Activated T-cell treated with anti-CD3 and anti-CD28 coated beads for 1 hour (primary cell): ENCODE results near the gene SMAD3.

Experiments
- DNase-seq: peaks from one replicate; pipeline ENCODE4 v3.0.0-alpha.2; 2020; ENCODE audit warnings: low read depth

SMAD3 gene

DNA sequence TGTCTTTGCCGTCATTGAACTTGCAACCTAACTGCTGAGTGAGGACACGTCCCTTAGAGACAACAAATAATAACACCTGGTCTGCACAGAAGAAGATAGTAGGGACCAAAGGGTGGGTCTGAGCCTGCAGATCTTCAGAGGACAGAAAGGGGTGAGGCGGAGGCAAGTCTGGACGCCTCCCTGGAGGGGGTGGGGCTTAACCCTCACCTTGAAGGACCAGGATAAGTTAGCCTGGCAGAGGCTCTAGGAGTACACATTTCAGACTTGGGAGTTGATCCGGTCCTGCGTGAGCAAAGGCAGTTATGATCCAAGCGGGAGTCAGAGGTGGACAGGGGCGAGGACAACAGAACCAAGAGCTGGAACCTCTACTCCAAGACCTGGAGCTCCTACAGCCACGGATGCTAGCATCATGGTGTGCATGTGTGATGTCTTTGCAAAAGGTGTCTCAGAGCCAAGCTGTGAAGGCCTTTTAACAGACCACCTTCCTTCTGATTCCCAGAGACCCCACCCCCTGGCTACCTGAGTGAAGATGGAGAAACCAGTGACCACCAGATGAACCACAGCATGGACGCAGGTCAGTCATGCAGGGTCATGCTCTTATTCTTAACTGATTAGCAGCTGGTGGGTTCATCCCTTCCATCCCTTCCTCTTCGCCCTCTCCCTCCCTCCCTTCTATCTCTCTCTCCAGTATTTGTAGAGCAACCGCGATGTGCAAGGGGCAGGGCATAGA, 101.0 kb downstream of the SMAD3 start:
- no peak for DNase-seq

DNA sequence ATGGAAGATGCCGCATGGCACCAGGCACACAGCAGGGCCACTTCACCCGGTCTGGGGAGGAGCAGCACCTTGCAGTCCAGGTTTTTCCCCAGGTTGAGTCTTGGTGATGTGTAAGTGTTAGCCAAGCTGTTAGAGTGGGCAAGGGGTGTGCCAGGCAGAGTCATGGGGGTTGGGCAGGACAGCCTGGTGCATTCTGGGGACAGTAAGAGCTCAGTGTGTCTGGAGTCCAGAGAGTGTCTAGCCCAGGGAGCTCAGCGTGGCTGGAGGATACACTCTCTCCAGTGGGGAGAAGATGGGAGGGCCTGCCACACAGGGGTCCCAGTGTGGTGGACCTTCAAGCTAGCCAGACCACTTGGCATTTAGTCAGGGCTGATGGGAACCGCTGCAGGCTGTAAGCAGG, 101.7 kb downstream of the SMAD3 start:
- no peak for DNase-seq

DNA sequence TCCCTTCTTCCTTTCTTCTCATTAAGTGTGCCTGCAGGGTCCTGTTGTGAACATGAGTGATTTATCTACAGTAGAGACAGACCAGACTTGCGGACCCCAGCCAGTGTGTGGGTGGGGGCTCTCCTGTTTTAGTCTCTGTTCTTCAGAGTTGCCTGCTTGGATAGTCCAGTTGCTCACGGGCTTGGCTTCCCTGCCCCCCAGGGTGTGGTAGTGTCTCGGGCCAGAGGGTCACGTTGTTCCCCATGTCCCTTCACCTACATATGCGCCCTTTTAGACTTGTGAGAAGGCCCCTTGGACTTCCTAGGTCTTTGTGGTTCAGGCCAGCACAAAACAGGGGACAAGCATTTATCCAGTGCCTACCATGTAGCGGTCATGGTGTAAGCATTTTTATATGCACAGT, 103.3 kb downstream of the SMAD3 start:
- no peak for DNase-seq

DNA sequence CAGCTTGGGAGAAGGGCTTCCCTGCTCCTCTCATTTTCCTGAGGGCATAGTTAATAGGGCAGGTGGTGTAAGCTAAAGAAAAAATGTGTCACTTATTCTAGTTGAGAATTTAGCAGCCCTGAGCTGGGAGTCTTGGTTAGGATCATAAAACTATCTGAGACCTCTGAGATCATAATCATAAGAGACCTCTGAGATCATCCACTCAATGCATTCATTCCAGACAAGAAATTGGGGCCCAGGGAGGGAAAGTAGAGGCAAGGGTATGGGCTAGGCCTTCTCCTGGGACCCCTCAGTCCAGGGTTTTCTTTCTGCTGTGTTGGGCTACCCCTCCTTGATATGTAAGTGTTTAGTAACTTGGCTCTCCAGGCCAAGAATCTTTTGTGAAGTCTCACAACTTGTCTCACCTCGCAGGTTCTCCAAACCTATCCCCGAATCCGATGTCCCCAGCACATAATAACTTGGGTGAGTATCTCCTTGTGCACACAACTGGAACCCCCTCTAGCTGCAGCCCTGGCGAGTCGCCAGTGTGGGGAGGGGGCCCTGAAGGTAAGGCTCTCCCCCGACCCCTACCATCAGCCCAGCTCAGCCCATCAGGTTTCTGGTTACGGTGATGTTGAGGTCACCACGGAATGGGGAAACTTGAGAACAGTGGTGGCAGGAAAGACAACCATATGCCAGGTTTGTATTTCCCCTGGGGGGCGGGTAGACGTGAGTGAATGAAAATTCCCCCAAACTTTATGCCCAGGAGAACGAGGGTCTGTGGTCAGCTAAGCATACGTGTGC, 104.9 kb downstream of the SMAD3 start:
- DNase-seq: no peak

- DNase-seq: no peak
These were observed 106.1 kb downstream of the SMAD3 start for GRCh38 chr15:67171471-67171870.

DNA sequence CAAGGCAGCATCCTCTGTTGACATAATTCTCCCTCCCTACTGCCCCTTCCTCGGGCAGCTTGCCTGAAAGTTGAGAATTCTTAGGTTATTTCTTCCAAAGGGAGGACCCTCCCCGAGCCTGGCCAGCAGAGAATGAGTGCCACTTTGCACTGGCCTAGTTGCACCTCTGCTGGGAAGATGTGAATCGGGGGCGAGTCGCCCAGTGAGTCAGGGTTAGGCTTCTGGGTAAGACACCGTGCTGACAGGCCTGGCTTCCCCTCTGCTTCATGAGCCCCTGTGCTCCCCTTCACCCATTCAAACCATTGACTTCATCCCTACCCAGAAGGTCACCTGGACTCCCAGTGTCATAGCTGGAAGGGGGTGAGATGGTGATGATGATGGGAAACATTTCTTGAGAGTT, 106.8 kb downstream of the SMAD3 start:
- no peak for DNase-seq

GRCh38 chr15:67173005-67173404, 107.6 kb downstream of the SMAD3 start:
- no peak for DNase-seq

- no peak for DNase-seq
These were observed 108.4 kb downstream of the SMAD3 start for GRCh38 chr15:67173786-67174185.

DNA sequence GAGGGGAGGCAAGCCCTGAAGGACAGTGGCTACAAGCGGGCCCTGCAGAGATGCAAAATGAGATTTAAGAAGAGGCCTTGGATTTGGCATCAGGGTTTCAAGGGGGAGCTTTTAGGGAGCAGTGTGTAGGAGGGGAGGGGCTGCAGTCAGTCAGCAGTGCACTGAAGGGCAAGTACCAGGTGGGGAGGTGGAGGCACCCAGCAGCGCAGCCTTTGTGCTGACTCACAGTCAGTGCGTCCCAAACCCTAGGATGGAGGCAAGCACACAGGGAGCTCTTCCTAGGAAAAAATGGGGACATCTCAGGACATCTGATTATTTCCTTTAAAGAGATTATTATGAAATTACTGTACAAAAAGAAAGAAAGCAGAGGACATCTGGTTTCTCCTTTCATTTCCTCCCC, 109.0 kb downstream of the SMAD3 start:
- no peak for DNase-seq

DNA sequence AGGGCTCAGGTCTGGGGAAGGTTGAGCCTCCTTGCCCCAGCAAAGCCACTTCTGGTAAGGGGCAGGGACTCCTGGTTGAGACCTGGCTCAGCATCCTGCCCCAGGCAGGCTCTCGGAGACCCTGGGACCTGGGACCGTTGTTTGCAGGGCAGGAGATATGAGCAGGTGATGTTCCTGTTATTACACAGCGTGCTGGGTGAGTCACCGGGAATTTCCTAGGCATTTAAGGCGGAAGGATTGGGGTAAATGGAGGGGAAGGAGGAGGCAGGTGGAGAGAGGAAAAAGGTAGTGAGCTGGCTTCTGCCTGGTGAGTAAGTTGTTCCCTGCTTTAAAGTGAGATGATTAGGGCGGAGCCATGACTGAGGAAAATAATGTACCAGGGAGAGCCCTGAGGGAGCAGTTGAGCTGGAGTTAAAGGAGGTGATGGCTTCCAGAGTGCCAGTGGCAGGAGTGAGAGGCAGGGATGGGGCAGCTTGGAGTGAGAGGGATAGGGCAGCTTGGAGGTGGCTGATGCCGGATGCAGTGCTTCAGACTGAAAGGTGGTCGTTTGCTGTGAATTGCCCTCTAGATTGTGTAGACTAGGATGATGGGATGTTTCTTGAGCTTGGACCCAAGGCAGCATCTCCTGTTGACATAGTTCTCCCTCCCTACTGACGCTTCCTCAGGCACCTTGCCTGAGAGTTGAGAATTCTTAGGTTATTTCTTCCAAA, 109.6 kb downstream of the SMAD3 start:
- DNase-seq: no peak

DNA sequence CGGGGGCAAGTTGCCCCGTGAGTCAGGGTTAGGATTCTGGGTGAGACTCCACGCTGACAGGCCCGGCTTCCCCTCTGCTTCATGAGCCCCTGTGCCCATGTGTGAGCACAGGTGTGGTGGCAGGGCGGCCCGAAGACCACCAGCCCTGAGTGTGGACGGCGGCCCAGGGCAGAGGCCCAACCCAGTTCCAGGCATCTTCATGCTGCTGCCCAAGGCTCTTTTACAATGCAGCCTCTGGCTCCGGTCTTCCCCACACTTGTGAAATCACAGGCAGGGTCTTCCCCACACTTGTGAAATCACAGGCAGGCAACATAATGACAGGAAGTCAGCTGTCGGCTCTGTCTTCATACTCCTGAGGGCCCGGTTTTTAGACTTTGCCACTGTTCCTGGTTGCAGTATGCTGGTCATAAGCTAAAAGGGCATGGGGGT, 110.3 kb downstream of the SMAD3 start:
- DNase-seq: no peak

DNA sequence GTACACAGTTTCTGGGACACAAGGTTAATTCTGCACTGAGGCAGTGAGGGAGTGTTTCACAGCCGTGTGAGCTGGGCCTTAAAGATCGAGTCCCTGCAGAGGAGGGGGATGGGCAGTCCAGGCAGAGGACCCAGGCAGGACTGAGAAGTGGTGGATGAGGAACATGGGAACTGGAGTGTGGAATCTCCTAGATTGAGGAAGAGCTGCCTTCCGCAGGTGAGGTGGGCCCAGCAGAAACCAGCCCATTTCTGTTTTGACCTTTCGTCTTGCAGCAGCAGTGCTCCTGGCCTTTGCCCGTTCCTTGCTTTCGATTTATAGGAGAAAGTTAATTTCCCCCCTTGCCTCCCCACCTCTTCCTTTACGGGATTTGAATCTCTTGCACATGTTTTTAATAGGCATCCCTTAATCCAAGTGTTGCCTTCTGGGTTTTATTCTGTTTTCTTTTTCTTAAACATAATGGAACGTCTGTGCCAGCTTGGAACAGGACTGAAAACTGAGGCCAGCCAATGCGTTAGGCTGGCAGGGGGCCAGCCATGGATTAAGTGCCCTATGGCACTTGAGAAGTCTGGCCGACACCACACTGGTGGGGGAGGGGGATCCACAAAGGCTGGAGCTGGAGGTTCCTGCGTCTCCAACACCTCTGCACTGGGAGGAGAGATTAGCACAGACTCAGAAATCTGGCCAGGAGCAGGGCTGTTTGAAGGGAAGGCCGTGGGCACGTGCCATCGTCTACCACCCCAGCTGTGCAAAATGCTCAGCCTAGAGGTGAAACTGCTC, 111.0 kb downstream of the SMAD3 start:
- no peak for DNase-seq

DNA sequence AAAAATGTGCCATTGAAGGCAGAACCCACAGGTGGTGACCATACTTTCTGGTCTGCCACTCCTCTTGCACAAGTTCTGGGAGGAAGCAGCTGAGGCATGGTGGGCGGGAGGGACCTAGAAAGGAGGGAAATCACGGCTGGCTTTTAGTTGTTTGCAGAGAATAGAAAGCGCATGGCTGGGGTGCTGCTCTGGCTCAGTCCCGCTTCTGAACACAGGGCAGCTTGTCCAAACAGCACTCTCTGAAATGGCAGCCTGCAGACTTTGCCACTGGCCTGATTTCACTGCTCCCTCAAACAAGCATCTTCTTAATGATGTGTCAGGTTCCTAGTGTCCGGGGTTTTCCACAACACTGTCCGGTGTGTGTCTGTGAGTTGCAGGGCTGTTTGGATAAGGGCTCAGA, 112.3 kb downstream of the SMAD3 start:
- no peak for DNase-seq

- no peak for DNase-seq
These were observed 113.3 kb downstream of the SMAD3 start for GRCh38 chr15:67178569-67179210.

- no peak for DNase-seq
These were observed 114.1 kb downstream of the SMAD3 start for GRCh38 chr15:67179411-67179995.

- DNase-seq: no peak
These were observed 114.6 kb downstream of the SMAD3 start for GRCh38 chr15:67180035-67180434.

- no peak for DNase-seq
These were observed 115.3 kb downstream of the SMAD3 start for GRCh38 chr15:67180514-67181191.

GRCh38 chr15:67181221-67181639, 115.8 kb downstream of the SMAD3 start:
- no peak for DNase-seq

DNA sequence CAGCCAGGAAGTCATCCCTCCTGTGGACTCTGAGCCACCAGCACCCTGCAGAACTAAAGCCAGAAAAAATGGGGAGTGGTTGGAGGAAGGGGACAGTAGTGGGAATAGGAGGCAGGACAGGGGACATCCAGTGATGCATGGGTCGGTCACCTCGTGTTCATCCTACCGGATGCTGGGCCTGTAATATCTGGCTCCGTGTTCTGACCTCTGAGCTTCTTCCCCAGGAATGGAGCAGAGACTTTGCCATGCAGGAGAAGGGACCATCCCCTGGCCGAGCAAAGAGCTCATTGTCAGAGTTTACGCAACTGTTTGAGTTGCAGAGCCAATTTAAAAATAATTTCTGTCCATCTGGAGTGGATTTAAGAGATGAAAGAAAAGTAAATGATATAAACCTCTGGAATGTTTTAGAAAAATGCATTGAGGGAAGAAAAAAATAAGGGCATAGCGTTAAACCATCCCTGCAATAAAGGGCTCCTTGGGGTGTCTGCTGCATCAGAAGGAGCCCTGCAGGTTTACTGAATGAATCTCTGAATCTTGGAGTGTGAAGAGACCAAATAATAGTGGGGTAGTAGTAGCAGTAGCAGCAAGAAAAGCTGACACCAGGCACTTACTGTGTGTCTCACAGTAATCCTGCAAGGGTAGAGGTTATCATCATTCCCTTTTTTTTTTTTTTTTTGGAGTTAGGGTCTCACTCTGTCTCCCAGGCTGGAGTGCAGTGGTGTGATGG, 118.2 kb downstream of the SMAD3 start:
- no peak for DNase-seq
